ENCODE results near the gene PLPP7. TPM values are rescaled to one million over a fixed set of nuclear protein-coding genes. Genes with fewer than 3 reads are reported as not detected.
"Not testable (repeated sequence)": the region's sequence is repeated elsewhere in the genome, so short reads cannot be mapped to it uniquely, and the experiment has no call there.

The PLPP7 gene
- 5.4 and 11.5 TPM in 2 replicates for total RNA-seq (ENCODE audit: low replicate concordance)

DNA sequence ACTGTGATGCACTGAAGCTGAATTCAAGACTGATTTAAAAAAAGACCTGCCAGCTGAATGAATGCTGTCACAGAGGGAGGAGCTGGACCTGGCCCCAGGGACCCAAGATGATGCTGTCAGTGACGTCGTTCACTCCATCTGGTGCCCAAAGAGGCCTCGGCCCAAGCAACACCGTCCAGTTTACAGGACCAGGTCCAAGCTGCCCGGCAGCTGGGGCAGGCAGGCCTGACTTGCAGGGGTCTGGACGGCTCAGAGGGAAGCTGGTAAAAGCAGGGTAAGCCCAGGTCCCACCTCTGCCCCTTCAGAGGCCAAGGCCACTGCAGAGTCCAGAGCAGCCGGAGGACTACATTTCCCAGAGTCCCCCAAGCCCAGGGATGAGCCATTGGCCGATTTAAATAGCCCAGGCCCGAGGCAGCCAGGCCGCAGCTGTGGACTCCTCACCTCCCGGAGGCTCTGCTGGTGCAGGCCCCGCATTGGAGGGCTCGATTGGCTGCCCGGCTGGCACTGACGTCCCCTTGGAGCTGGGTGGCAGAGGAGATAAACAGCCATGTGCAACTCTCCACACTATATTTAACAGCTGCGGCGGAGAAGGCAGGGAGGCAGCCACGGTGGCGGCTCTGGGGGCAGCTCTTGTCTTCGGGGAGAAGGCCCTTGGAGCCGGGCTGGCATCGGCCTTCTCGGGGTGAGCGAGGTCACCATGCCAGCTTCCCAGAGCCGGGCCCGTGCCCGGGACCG, at the start of gene PLPP7:
TSS of gene PLPP7 (plus strand) at position 423 of the 735 bp plus-strand sequence. CDS start at position 698, 275 bp downstream.
- H3K27me3 ChIP-seq: no peaks in the 10 kb centered on the region
- peak within 1 kb of the TSS; percentile 83 for H3K27ac Mint-ChIP-seq
- peak within 1 kb of the TSS; percentile 11 for H3K4me3 ChIP-seq
- H3K36me3 ChIP-seq: no peaks in the 10 kb centered on the region
- H3K9ac ChIP-seq: peak within 1 kb of the TSS; percentile 35
- peaks cover 21% of the 10 kb centered on the region for H3K27me3 Mint-ChIP-seq (ENCODE audit: insufficient read depth, low read depth)
- peak within 1 kb of the TSS; percentile 70 for H3K4me2 ChIP-seq
- peak within 1 kb of the TSS; percentile 66 for H3K4me3 Mint-ChIP-seq
- peaks cover 8% of the 10 kb centered on the region for H3K4me1 ChIP-seq
- no peaks in the 10 kb centered on the region for H4K20me1 ChIP-seq (ENCODE audit: low read depth)
- H3K36me3 Mint-ChIP-seq: no peaks in the 10 kb centered on the region
- peaks cover 16% of the 10 kb centered on the region for H3K4me1 Mint-ChIP-seq
- H2AFZ ChIP-seq (replicated peaks): peak within 1 kb of the TSS; percentile 70
- H3K9me3 ChIP-seq (ENCODE audit: low read depth): no peaks in the 10 kb centered on the region
- H3K9me3 Mint-ChIP-seq: no peaks in the 10 kb centered on the region
- H3K27ac ChIP-seq: no peak within 1 kb of the TSS
- no peak for TF ChIP-seq EZH2phosphoT487 (IDR thresholded peaks at IDR 0.05)
- no peak for TF ChIP-seq EZH2 (IDR thresholded peaks at IDR 0.05)
- TF ChIP-seq, protein P1, sequence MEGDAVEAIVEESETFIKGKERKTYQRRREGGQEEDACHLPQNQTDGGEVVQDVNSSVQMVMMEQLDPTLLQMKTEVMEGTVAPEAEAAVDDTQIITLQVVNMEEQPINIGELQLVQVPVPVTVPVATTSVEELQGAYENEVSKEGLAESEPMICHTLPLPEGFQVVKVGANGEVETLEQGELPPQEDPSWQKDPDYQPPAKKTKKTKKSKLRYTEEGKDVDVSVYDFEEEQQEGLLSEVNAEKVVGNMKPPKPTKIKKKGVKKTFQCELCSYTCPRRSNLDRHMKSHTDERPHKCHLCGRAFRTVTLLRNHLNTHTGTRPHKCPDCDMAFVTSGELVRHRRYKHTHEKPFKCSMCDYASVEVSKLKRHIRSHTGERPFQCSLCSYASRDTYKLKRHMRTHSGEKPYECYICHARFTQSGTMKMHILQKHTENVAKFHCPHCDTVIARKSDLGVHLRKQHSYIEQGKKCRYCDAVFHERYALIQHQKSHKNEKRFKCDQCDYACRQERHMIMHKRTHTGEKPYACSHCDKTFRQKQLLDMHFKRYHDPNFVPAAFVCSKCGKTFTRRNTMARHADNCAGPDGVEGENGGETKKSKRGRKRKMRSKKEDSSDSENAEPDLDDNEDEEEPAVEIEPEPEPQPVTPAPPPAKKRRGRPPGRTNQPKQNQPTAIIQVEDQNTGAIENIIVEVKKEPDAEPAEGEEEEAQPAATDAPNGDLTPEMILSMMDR (IDR thresholded peaks at IDR 0.05): no peak
- no peaks in the 10 kb centered on the region for H3F3A ChIP-seq (ENCODE audit: low read depth)
- peak; percentile 69 for DNase-seq (ENCODE audit: low spot score)
- H3K79me2 ChIP-seq (ENCODE audit: low read depth): no peaks in the 10 kb centered on the region

GRCh38 chr9:131240047-131240921, 49.2 kb upstream of the PLPP7 start:
- Histone ChIP-seq H3K9ac (no peak overlapping the region), H3K4me2 (no peak overlapping the region), H3F3A (ENCODE audit: low read depth) (peaks cover 15% of the 10 kb centered on the region), H3K79me2 (ENCODE audit: low read depth) (no peaks in the 10 kb centered on the region), H4K20me1 (ENCODE audit: low read depth) (no peaks in the 10 kb centered on the region), H3K9me3 (ENCODE audit: low read depth) (no peaks in the 10 kb centered on the region), H3K27me3 (no peaks in the 10 kb centered on the region), H3K4me1 (peaks cover 16% of the 10 kb centered on the region), H3K36me3 (no peaks in the 10 kb centered on the region), H3K27ac (no peak overlapping the region), H2AFZ (replicated peaks) (no peak overlapping the region), H3K4me3 (no peak overlapping the region)
- Mint-ChIP-seq H3K27me3 (ENCODE audit: insufficient read depth, low read depth) (peaks cover 2% of the 10 kb centered on the region), H3K9me3 (peaks cover 7% of the 10 kb centered on the region), H3K36me3 (no peaks in the 10 kb centered on the region), H3K4me3 (no peak overlapping the region), H3K27ac (peak overlapping the region; percentile 72), H3K4me1 (peaks cover 22% of the 10 kb centered on the region)
- DNase-seq (ENCODE audit: low spot score): no peak
- TF ChIP-seq EZH2phosphoT487 (IDR thresholded peaks at IDR 0.05): no peak
- TF ChIP-seq EZH2 (IDR thresholded peaks at IDR 0.05): no peak
- TF ChIP-seq, protein P1 (IDR thresholded peaks at IDR 0.05): no peak

GRCh38 chr9:131244331-131244730, 45.2 kb upstream of the PLPP7 start:
- H3K27me3 ChIP-seq; H3K79me2 ChIP-seq (ENCODE audit: low read depth); H3K4me3 ChIP-seq; H3K27ac ChIP-seq; H3K4me1 Mint-ChIP-seq; H3K27ac Mint-ChIP-seq; H2AFZ ChIP-seq (replicated peaks); H4K20me1 ChIP-seq (ENCODE audit: low read depth); H3K9me3 Mint-ChIP-seq; DNase-seq (ENCODE audit: low spot score); H3F3A ChIP-seq (ENCODE audit: low read depth); H3K36me3 Mint-ChIP-seq; H3K9ac ChIP-seq; H3K36me3 ChIP-seq; H3K4me1 ChIP-seq; H3K27me3 Mint-ChIP-seq (ENCODE audit: insufficient read depth, low read depth); H3K9me3 ChIP-seq (ENCODE audit: low read depth); H3K4me2 ChIP-seq; H3K4me3 Mint-ChIP-seq: not testable (repeated sequence)

All from neural progenitor cell (in vitro differentiated cells).